LNCaP clone FGC (cell line): Measurements from ENCODE around the gene DSG2.
A peak's percentile ranks its signal among the peaks of the same experiment; 100 is the strongest.

Experiments
- DNase-seq: peaks from one replicate; pipeline ENCODE4 v3.0.0-alpha.2; 2011; ENCODE audit warnings: low read depth
- H3K4me3 ChIP-seq: 2 replicates; pipeline ENCODE4 v1.5.1; 2011; ENCODE audit warnings: mild to moderate bottlenecking, low read depth, low read length, control low read depth
- CTCF ChIP-seq: IDR thresholded peaks from 2 replicates; pipeline ENCODE4 v1.5.1; 2012; ENCODE audit warnings: mild to moderate bottlenecking; ENCODE audit not compliant: control insufficient read depth, insufficient read depth; ENCODE audit errors: extremely low read depth

DSG2 gene

GRCh38 chr18:31575515-31576257 is 77.7 kb downstream of the DSG2 start:
- H3K4me3 ChIP-seq, result no peak overlapping the region
- DNase-seq, result peak; percentile 42
- TF ChIP-seq CTCF, result no peak

GRCh38 chr18:31576670-31577069 is 78.7 kb downstream of the DSG2 start:
- no peak for DNase-seq
- no peak for TF ChIP-seq CTCF
- no peak overlapping the region for H3K4me3 ChIP-seq

- DNase-seq, result no peak
- no peak overlapping the region for H3K4me3 ChIP-seq
- no peak for TF ChIP-seq CTCF
Observed at GRCh38 chr18:31577195-31577594, 79.2 kb downstream of the DSG2 start.

- no peak for TF ChIP-seq CTCF
- DNase-seq, result no peak
- no peak overlapping the region for H3K4me3 ChIP-seq
Observed at GRCh38 chr18:31578126-31578525, 80.1 kb downstream of the DSG2 start.

- no peak for DNase-seq
- no peak overlapping the region for H3K4me3 ChIP-seq
- no peak for TF ChIP-seq CTCF
Observed at GRCh38 chr18:31579375-31579774, 81.4 kb downstream of the DSG2 start.

- TF ChIP-seq CTCF, result no peak
- H3K4me3 ChIP-seq, result no peak overlapping the region
- DNase-seq, result no peak
Observed at GRCh38 chr18:31581498-31582197, 83.7 kb downstream of the DSG2 start.

GRCh38 chr18:31583185-31583854 is 85.3 kb downstream of the DSG2 start:
- no peak for DNase-seq
- no peak overlapping the region for H3K4me3 ChIP-seq
- no peak for TF ChIP-seq CTCF
